Measurements from ENCODE around the gene TRIM71. TPM values are rescaled to one million over a fixed set of nuclear protein-coding genes. Genes with fewer than 3 reads are reported as not detected.

Gene TRIM71
- total RNA-seq, 3 donors from 2014 or later = under 0.01 TPM; not detected in 1

GRCh38 chr3:32866533-32866932, 48.7 kb downstream of the TRIM71 start:
- intact Hi-C loops (cut with DNase I; ENCODE audit: low total_unique reads) = no loop called here
- Histone ChIP-seq H3K27ac (no peak overlapping the region), H3K36me3 (no peaks in the 10 kb centered on the region), H3K27me3 (peaks cover 0 to 15% of the 10 kb centered on the region in 2 donors), H3K4me1 (no peaks in the 10 kb centered on the region), H3K4me3 (no peak overlapping the region), H3K9me3 (no peaks in the 10 kb centered on the region)
- TF ChIP-seq POLR2AphosphoS5 (IDR thresholded peaks at IDR 0.05) (no peak), CTCF (IDR thresholded peaks at IDR 0.05) (no peak), POLR2A (IDR thresholded peaks at IDR 0.05) (no peak)
- no peak for DNase-seq (ENCODE audit: low spot score in 2 of 2)

GRCh38 chr3:32867954-32868353, 50.2 kb downstream of the TRIM71 start:
- no peaks in the 10 kb centered on the region for H3K36me3 ChIP-seq
- intact Hi-C loops (cut with DNase I; ENCODE audit: low total_unique reads) = no loop called here
- H3K9me3 ChIP-seq = no peaks in the 10 kb centered on the region
- peaks cover 0 to 4% of the 10 kb centered on the region in 2 donors for H3K4me1 ChIP-seq
- TF ChIP-seq CTCF (IDR thresholded peaks at IDR 0.05) = no peak
- TF ChIP-seq POLR2A (IDR thresholded peaks at IDR 0.05) = no peak
- no peak for TF ChIP-seq POLR2AphosphoS5 (IDR thresholded peaks at IDR 0.05)
- H3K4me3 ChIP-seq = no peak overlapping the region
- no peak overlapping the region for H3K27ac ChIP-seq
- H3K27me3 ChIP-seq = peaks cover 0 to 15% of the 10 kb centered on the region in 2 donors
- DNase-seq (ENCODE audit: low spot score in 2 of 2) = no peak

DNA sequence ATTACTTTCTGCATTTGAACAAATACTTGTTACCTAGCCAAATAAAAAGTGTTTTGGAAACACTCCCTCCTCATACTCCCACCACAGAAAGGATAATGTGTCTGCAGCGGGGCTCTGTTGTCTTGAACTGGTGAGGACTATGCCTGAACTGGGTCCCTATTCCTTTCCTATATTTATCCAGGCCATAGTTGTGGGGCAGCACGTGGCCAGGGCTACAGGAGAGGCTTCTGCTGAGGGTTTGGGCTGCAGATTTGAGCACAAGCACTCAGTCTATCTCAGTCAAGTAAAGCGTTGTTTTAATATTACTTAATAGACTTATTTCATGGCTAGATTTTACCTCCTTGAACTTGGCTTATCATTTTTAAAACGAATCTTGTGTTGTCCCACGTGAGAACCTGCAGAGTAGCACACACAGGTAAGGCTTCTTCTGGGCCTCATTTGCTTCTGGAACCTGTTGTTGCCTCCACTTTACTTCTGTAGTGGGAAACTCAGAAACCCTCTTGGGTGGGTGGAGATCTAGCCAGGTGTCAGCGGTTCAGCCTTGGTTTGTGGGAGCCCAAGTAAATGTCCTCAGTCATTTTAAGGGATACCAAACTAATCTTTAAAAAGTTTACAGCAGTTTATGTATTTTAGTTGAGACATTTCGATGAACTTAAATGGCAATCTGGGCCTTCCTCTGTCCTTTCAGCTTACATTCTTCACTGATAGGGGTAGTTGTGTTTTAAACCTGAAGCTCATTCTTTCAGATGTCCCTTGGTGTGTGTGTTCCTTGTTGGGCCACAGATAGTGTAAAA, 51.1 kb downstream of the TRIM71 start:
- DNase-seq (ENCODE audit: low spot score in 2 of 2) = no peak
- H3K9me3 ChIP-seq = no peaks in the 10 kb centered on the region
- intact Hi-C loops (cut with DNase I; ENCODE audit: low total_unique reads) = no loop called here
- H3K27ac ChIP-seq = no peak overlapping the region
- no peaks in the 10 kb centered on the region for H3K36me3 ChIP-seq
- peaks cover 4 to 5% of the 10 kb centered on the region in 2 donors for H3K4me1 ChIP-seq
- peaks cover 0 to 15% of the 10 kb centered on the region in 2 donors for H3K27me3 ChIP-seq
- H3K4me3 ChIP-seq = no peak overlapping the region
- TF ChIP-seq POLR2A (IDR thresholded peaks at IDR 0.05) (no peak), CTCF (IDR thresholded peaks at IDR 0.05) (no peak)

- Histone ChIP-seq H3K27ac (no peak overlapping the region), H3K27me3 (peaks cover 0 to 15% of the 10 kb centered on the region in 2 donors), H3K4me3 (no peak overlapping the region), H3K36me3 (no peaks in the 10 kb centered on the region), H3K9me3 (no peaks in the 10 kb centered on the region), H3K4me1 (peaks cover 4 to 5% of the 10 kb centered on the region in 2 donors)
- TF ChIP-seq POLR2A (IDR thresholded peaks at IDR 0.05) = no peak
- no peak for TF ChIP-seq CTCF (IDR thresholded peaks at IDR 0.05)
- no peak for TF ChIP-seq POLR2AphosphoS5 (IDR thresholded peaks at IDR 0.05)
- intact Hi-C loops (cut with DNase I; ENCODE audit: low total_unique reads) = loop anchor here (5.0 kb wide), 1 partner anchor 627 kb away; no protein-coding TSS in a partner anchor
- no peak for DNase-seq (ENCODE audit: low spot score in 2 of 2)
Observed at GRCh38 chr3:32869513-32870047, 51.8 kb downstream of the TRIM71 start.

Measured in breast epithelium (tissue), 4 donors.